GM18951 (cell line): ENCODE data around the gene JMJD1C.
"Not testable (repeated sequence)": the region's sequence is repeated elsewhere in the genome, so short reads cannot be mapped to it uniquely, and the experiment has no call there.

ENCODE experiments used
- POLR2A ChIP-seq: IDR thresholded peaks from 4 replicates; pipeline ENCODE4 v1.6.1; 2011; ENCODE audit warnings: mild to moderate bottlenecking; ENCODE audit not compliant: insufficient read length, insufficient read depth; ENCODE audit errors: extremely low read depth
- in situ Hi-C: fragments of 300-500 bp; cut with MboI; formaldehyde crosslinking; loops from one replicate; pipeline ENCODE4 v1.12.0; 2022; ENCODE audit warnings: low sequenced_read_pairs, mixed read lengths, inconsistent platforms; ENCODE audit not compliant: unreplicated experiment

The JMJD1C gene

DNA sequence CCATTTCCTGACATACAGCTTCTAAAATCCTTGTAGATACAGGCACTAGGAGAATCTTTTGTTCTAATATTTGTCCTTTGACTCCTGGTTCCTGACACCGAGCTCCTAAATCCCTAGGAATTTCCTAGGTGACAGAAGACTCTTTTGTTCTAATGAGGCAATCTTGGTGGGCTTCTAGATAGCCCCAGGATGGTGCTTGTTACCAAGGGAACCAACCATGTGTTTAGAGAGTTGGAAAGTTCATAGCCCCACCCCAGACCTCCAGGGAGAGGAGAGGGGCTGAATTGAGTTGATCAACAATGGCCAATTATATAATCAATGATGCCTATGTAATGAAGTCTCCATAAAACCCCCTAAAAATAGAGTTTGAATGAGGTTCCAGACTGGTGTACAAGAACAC lies 145.1 kb downstream of the JMJD1C start:
- TF ChIP-seq POLR2A: no peak

GRCh38 chr10:63319231-63319630 lies 146.5 kb downstream of the JMJD1C start:
- no peak for TF ChIP-seq POLR2A
- in situ Hi-C loops: no loop called here

More for the DNA sequence above, 145.1 kb downstream of the JMJD1C start:
- in situ Hi-C loops: no loop called here

DNA sequence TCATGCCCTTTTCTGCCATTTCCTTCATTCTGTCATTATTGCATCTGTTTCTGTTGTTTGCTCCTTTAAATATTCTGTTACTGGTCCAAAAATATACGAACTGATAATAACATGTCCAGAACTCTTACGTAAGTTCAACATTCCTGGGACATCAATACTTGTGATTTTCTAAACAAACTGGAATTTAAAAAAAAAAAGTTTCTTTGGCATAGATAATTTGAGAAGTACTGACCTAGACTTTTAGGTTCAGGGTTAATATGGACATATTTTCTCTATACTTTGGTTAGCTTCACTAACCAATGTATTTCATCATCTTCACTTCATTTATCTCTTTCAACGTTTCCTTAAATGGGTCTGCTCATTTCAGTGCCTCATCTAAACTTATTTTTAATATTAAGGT lies 147.3 kb downstream of the JMJD1C start:
- no peak for TF ChIP-seq POLR2A
- in situ Hi-C loops: no loop called here

- in situ Hi-C loops: no loop called here
- no peak for TF ChIP-seq POLR2A
Measured at GRCh38 chr10:63314020-63314419, 151.8 kb downstream of the JMJD1C start.

- in situ Hi-C loops: no loop called here
- no peak for TF ChIP-seq POLR2A
Measured at GRCh38 chr10:63313066-63313717, 152.6 kb downstream of the JMJD1C start.

DNA sequence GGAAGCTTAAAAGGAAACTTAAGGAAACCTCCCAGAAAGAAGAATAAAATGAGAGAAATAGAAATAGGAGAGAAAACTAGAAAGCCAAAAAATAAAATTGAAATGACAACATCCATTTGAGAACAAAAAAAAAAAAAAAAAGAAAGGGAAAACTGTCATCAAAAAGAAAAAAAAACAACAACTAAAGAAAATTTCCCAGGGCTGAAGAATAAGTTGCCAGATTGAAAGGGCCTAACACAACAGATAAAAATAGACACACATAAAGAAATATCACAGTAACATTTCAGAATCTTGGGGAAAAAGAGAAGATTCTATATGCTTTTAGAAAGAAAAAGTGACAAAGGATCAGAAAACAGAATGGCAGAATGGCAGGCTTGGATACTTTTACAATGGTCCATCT lies 157.1 kb downstream of the JMJD1C start:
- no peak for TF ChIP-seq POLR2A
- in situ Hi-C loops: no loop called here

GRCh38 chr10:63304146-63304545 lies 161.6 kb downstream of the JMJD1C start:
- no peak for TF ChIP-seq POLR2A
- in situ Hi-C loops: no loop called here

DNA sequence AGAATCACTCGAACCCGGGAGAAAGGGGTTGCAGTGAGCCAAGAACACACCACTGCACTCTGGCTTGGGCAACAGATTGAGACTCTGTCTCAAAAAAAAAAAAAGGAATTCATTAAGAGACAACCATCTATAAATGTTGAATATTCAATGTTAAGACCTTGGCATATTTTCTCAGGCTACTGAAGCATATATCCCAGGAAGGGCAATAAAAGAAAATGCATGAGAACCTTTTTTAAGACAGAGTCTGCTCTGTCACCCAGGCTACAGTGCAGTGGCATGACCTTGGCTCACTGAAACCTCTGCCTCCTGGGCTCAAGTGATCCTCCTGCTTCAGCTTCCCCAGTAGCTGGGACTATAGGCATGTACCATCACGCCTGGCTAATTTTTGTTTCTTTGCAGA lies 165.0 kb downstream of the JMJD1C start:
- in situ Hi-C loops: no loop called here
- TF ChIP-seq POLR2A: no peak

DNA sequence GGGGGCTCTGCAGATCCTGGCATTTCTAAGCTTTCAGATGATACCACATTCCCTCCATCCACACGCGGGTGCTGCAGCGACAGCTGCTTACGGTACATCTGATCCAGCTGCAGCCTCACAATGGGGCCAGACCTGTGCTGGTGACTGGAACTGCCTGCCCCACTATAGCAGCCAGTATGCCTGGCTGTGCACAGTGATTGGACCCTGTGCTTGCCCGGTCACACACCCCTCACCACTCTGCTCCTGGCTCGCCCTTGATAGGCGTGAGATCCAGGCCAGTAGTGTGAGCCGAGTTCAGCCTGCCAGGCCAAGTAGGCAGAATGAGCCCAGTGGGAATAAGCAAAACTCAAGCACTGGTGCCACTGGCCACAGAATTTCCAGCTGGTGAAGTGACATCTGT lies 167.8 kb downstream of the JMJD1C start:
- no peak for TF ChIP-seq POLR2A
- in situ Hi-C loops: no loop called here

- in situ Hi-C loops: no loop called here
- no peak for TF ChIP-seq POLR2A
Measured at GRCh38 chr10:63294781-63295180, 171.0 kb downstream of the JMJD1C start.

- in situ Hi-C loops: not testable (repeated sequence)
Measured at GRCh38 chr10:63292847-63293246, 172.9 kb downstream of the JMJD1C start.

DNA sequence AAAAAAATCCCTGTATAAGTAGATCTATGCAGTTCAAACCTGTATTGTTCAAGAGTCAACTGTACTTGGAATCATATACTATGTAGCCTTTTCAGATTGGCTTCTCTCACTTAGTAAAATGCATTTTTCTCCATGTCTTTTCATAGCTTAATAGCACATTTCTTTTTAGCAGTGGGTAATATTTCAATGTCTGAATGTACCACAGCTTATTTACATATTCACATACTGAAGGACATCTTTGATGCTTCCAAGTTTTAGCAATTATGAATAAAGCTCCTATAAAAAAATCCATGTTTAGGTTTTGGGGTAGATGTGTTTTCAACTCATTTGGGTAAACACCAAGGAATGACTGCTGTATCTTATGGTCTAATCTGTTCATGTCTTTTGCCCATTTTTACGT lies 177.6 kb downstream of the JMJD1C start:
- in situ Hi-C loops: no loop called here
- TF ChIP-seq POLR2A: no peak

GRCh38 chr10:63286754-63287264 lies 179.0 kb downstream of the JMJD1C start:
- in situ Hi-C loops: no loop called here
- TF ChIP-seq POLR2A: no peak

DNA sequence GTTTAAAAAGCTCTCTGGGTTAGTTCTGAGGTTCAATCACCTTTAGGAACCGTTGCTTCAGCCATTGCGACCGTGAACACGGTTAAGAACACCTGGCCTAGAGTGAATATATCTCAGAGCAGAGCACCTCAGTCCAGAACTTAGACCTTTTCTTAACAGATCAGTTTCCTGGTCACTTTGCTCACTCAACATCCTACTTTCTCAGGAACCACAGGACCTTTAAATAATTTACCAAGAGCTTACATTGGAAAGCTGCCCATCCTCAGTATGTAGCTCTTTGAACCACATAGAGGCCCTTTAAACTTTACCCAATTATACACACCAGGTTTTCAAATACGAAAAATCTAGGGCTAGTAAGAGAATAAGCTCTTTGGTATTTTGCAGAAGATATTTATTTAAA lies 179.4 kb downstream of the JMJD1C start:
- in situ Hi-C loops: no loop called here
- TF ChIP-seq POLR2A: no peak

DNA sequence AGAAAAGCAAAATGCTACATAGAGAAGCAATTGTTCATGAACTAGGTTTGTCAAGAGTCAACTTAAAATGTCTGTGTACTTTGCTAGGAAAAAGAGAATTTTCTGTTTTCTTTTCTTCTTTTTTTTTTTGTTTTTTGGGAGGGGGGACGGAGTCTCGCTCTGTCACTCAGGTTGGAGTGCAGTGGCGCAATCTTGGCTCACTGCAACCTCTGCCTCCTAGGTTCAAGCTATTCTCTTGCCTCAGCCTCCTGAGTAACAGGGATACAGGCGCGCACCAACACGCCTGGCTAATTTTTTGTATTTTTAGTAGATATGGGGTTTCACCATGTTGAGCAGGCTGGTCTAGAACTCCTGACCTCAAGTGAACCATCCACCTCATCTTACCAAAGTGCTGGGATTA lies 181.9 kb downstream of the JMJD1C start:
- in situ Hi-C loops: not testable (repeated sequence)

DNA sequence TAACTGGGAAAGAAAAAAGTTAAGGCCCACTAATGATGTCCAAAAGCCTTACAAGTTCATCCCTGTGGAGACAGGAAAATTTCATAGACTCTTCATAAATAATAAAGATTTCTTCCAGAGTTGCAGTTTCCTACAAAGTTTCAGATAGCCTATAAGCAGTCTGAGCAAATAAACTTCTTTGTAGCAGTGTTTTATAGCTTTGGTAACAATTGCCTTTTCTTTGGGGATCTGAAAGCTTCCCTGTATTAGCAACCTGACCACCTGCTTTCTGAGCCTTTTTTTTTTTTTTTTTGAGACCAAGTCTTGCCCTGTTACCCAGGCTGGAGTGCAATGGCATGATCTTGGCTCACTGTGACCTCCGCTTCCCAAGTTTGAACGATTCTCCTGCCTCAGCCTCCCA lies 182.7 kb downstream of the JMJD1C start:
- in situ Hi-C loops: no loop called here
- TF ChIP-seq POLR2A: no peak
